Measurements from ENCODE around the gene MORN1. TPM values are rescaled to one million over a fixed set of nuclear protein-coding genes. Genes with fewer than 3 reads are reported as not detected.

Gene MORN1
- total and polyA plus RNA-seq, 9 of the 15 experiments (the other 6 are each of a cell fraction or from before 2014, with no cell fraction given), result 0.24 to 9.3 (median 4.2) TPM

DNA sequence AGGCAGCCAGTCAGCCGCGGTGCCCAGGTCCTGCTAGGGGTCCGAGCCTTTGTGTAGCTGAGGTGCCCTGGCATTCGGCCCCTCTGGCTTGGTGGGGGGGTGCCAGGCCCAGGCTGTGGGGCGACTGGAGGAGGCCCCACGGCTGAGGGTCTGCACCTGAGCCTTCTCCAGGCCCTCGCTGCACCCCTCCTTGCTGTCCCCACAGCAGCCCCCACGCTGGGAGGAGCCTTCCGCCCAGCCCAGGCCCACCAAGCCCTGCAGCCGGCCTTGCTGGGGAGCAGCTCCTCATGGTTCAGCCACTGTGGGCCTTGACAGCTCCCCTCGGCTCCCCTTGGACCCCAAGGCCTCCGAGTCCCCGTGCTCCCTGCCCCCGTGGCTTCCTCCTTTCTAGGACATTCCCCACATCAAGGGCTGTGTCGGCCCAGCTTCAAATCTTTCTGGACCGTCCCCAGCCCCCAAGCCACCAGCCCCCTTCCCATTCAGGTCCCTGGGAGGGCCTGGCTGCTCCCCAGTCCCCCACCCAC lies 67.8 kb downstream of the MORN1 start:
- no peaks in the 10 kb centered on the region for H3K9me1 ChIP-seq (ENCODE audit: control insufficient read depth, insufficient read depth, low read length)
- H3K27me3 ChIP-seq (ENCODE audit: control insufficient read depth in 2 of 2, insufficient read depth in 2 of 2, low read length in 2 of 2), result peaks cover 72 to 97% of the 10 kb centered on the region in 2 experiments
- H3K4me3 ChIP-seq, result no peak overlapping the region
- intact Hi-C loops (cut with micrococcal nuclease) (no loop called here), in situ Hi-C loops (cut with MboI) (no loop called here)
- H3K9me3 ChIP-seq (replicated peaks; ENCODE audit: control insufficient read depth, insufficient read depth, low read depth, low read length), result no peaks in the 10 kb centered on the region
- H4K20me1 ChIP-seq (replicated peaks; ENCODE audit: control insufficient read depth, insufficient read depth, low read length), result peaks cover 5% of the 10 kb centered on the region; the same call in 1 of the 2 replicates
- WGBS (ENCODE audit: insufficient coverage, low coverage, missing lambda C conversion rate), result 1% methylated on average over 16 of the region's 16 CpGs
- BruUV-seq (replicated peaks), result no TSS peak
- FAIRE-seq (no peak), DNase-seq (ENCODE audit: extremely low read depth in 1 of 4, low spot score in 3 of 4) (no peak), ATAC-seq (no peak)
- ChIA-PET POLR2A (no interaction called here), CTCF (ENCODE audit: low intra/inter-chr PET ratio) (no interaction called here)
- no peak overlapping the region for H3K27ac ChIP-seq (ENCODE audit: extremely low read depth, low read depth, low read length)
- H3K36me3 ChIP-seq (ENCODE audit: control insufficient read depth, insufficient read depth, low read length), result no peaks in the 10 kb centered on the region
- H3K79me2 ChIP-seq (ENCODE audit: control insufficient read depth, insufficient read depth, low read length), result no peaks in the 10 kb centered on the region
- H2AFZ ChIP-seq (ENCODE audit: low read depth, low read length), result no peak overlapping the region
- peaks cover 0 to 69% of the 10 kb centered on the region in 2 experiments; a peak in 2 of 5 replicates for H3K4me1 ChIP-seq (replicated peaks in 1 of 2; ENCODE audit: control insufficient read depth in 2 of 2, insufficient read depth in 2 of 2, low read length in 2 of 2)
- no peak overlapping the region for H3K4me2 ChIP-seq (ENCODE audit: insufficient read depth, low read length)
- no peak for TF ChIP-seq HIVEP1 (CRISPR knock-in tag; IDR thresholded peaks at IDR 0.05)
- peak; percentile 75 for TF ChIP-seq ZNF263 (CRISPR knock-in tag; IDR thresholded peaks at IDR 0.05; ENCODE audit: borderline replicate concordance)
- TF ChIP-seq ZNF644 (tag; IDR thresholded peaks at IDR 0.05; ENCODE audit: low read depth), result no peak
- TF ChIP-seq, protein P1, sequence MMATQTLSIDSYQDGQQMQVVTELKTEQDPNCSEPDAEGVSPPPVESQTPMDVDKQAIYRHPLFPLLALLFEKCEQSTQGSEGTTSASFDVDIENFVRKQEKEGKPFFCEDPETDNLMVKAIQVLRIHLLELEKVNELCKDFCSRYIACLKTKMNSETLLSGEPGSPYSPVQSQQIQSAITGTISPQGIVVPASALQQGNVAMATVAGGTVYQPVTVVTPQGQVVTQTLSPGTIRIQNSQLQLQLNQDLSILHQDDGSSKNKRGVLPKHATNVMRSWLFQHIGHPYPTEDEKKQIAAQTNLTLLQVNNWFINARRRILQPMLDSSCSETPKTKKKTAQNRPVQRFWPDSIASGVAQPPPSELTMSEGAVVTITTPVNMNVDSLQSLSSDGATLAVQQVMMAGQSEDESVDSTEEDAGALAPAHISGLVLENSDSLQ (IDR thresholded peaks at IDR 0.05), result no peak
- TF ChIP-seq, protein P2, sequence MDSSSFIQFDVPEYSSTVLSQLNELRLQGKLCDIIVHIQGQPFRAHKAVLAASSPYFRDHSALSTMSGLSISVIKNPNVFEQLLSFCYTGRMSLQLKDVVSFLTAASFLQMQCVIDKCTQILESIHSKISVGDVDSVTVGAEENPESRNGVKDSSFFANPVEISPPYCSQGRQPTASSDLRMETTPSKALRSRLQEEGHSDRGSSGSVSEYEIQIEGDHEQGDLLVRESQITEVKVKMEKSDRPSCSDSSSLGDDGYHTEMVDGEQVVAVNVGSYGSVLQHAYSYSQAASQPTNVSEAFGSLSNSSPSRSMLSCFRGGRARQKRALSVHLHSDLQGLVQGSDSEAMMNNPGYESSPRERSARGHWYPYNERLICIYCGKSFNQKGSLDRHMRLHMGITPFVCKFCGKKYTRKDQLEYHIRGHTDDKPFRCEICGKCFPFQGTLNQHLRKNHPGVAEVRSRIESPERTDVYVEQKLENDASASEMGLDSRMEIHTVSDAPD (CRISPR knock-in tag; IDR thresholded peaks at IDR 0.05), result no peak
- H3K9ac ChIP-seq (ENCODE audit: insufficient read depth in 1 of 2, low read depth in 2 of 2, low read length in 2 of 2), result no peak overlapping the region

All from K562 (cell line).